OCI-LY1 (cell line): ENCODE results near the gene NFKBIZ.

ENCODE experiments used
- H2AFZ ChIP-seq: fragments of 200-600 bp; sonication (generic), shearing (Covaris generic); 2 replicates; pipeline ENCODE4 v1.6.0; 2014; ENCODE audit warnings: antibody characterized with exemption, mild to moderate bottlenecking, low read length
- H3F3A ChIP-seq: fragments of 200-600 bp; sonication (generic), shearing (Covaris generic); 2 replicates; pipeline ENCODE4 v1.6.0; 2014; ENCODE audit warnings: mild to moderate bottlenecking, antibody characterized with exemption, low read length, moderate library complexity; ENCODE audit not compliant: insufficient read depth
- H3K27ac ChIP-seq: fragments of 200-600 bp; sonication (generic); 2 replicates; pipeline ENCODE4 v1.5.1; 2014; ENCODE audit warnings: low read length, mixed run types, mild to moderate bottlenecking, low read depth; ENCODE audit not compliant: poor library complexity, severe bottlenecking
- H3K27me3 ChIP-seq: fragments of 200-600 bp; sonication (generic); 2 replicates; pipeline ENCODE4 v1.6.0; 2014; ENCODE audit warnings: antibody characterized with exemption, mild to moderate bottlenecking, low read length, moderate library complexity; ENCODE audit not compliant: insufficient read depth
- H3K36me3 ChIP-seq: fragments of 200-600 bp; sonication (generic); 2 replicates; pipeline ENCODE4 v1.6.1; 2014; ENCODE audit warnings: mild to moderate bottlenecking, antibody characterized with exemption, low read length, moderate library complexity, mixed read lengths; ENCODE audit not compliant: insufficient read depth
- H3K4me1 ChIP-seq: fragments of 200-600 bp; sonication (generic); 2 replicates; pipeline ENCODE4 v1.5.1; 2014; ENCODE audit warnings: mild to moderate bottlenecking, low read length, moderate library complexity; ENCODE audit not compliant: insufficient read depth, severe bottlenecking
- H3K4me2 ChIP-seq: fragments of 200-600 bp; sonication (generic), shearing (Covaris generic); 2 replicates; pipeline ENCODE4 v1.6.1; 2014; ENCODE audit warnings: low read length
- H3K4me3 ChIP-seq: fragments of 200-600 bp; sonication (generic); 2 replicates; pipeline ENCODE4 v1.5.1; 2014; ENCODE audit warnings: low read length, low read depth, mild to moderate bottlenecking, mixed read lengths; ENCODE audit not compliant: poor library complexity, severe bottlenecking
- H3K79me2 ChIP-seq: fragments of 200-600 bp; shearing (Covaris generic); 2 replicates; pipeline ENCODE4 v1.6.1; 2016; ENCODE audit warnings: mixed run types, low read length, mixed read lengths; ENCODE audit not compliant: insufficient read depth
- H3K9ac ChIP-seq: fragments of 200-600 bp; sonication (generic), shearing (Covaris generic); 2 replicates; pipeline ENCODE4 v1.6.1; 2014; ENCODE audit warnings: mild to moderate bottlenecking, low read length, mixed read lengths
- H3K9me2 ChIP-seq: fragments of 200-600 bp; sonication (generic), shearing (Covaris generic); 2 replicates; pipeline ENCODE4 v1.6.1; 2014; ENCODE audit warnings: low read depth, mild to moderate bottlenecking, low read length, mixed read lengths
- H3K9me3 ChIP-seq: fragments of 200-600 bp; shearing (Covaris generic); 2 replicates; pipeline ENCODE4 v1.6.1; 2014; ENCODE audit warnings: low read length, mixed read lengths
- H4K20me1 ChIP-seq: fragments of 200-600 bp; sonication (generic), shearing (Covaris generic); 2 replicates; pipeline ENCODE4 v1.6.0; 2016; ENCODE audit warnings: mild to moderate bottlenecking, low read length; ENCODE audit not compliant: insufficient read depth
- CTCF ChIP-seq: fragments of 200-600 bp; sonication (generic), shearing (Covaris generic); IDR thresholded peaks from 2 replicates; pipeline ENCODE4 v1.5.1; 2017; ENCODE audit warnings: mild to moderate bottlenecking, antibody characterized with exemption, low read length, moderate library complexity, mixed read lengths
- EZH2 ChIP-seq: fragments of 200-600 bp; sonication (generic), shearing (Covaris generic); IDR thresholded peaks from 2 replicates; pipeline ENCODE4 v1.8.0; 2017; ENCODE audit warnings: borderline replicate concordance, mixed run types, mild to moderate bottlenecking, antibody characterized with exemption, low read length, moderate library complexity, mixed read lengths

Gene NFKBIZ

DNA sequence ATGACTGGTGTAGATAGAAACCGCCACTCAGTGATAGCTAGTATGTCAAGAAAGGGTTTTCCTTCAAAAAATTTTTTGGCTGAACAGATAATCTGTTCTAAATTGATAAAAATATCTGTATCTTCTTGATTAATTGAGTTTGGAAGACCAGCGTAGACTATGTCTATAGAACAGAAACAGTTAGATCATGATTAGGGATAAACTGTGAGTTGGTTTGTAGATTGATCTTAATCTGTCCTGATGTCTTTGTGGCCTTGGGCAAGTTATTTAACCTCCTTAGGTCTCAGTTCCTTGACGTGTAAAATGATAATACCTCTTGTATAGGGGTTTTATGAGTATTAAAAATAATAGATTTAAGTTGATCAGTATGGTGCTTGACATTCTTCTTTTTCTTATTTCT lies 4.7 kb downstream of the NFKBIZ start:
- Histone ChIP-seq H3F3A (no peaks in the 10 kb centered on the region), H3K9ac (no peak overlapping the region), H4K20me1 (no peaks in the 10 kb centered on the region), H3K4me1 (peaks cover 18% of the 10 kb centered on the region), H3K9me3 (no peaks in the 10 kb centered on the region), H2AFZ (no peak overlapping the region), H3K4me2 (no peak overlapping the region), H3K4me3 (no peak overlapping the region), H3K9me2 (no peaks in the 10 kb centered on the region), H3K27me3 (no peaks in the 10 kb centered on the region), H3K27ac (no peak overlapping the region), H3K79me2 (peaks cover 19% of the 10 kb centered on the region), H3K36me3 (peaks cover 80% of the 10 kb centered on the region)
- TF ChIP-seq EZH2 (no peak), CTCF (no peak)

- Histone ChIP-seq H3K27me3 (no peaks in the 10 kb centered on the region), H3K4me3 (no peak overlapping the region), H3K36me3 (peaks cover 88% of the 10 kb centered on the region), H3K4me2 (no peak overlapping the region), H2AFZ (no peak overlapping the region), H4K20me1 (no peaks in the 10 kb centered on the region), H3K27ac (no peak overlapping the region), H3F3A (no peaks in the 10 kb centered on the region), H3K4me1 (peaks cover 18% of the 10 kb centered on the region), H3K9ac (no peak overlapping the region), H3K79me2 (peaks cover 19% of the 10 kb centered on the region), H3K9me3 (no peaks in the 10 kb centered on the region), H3K9me2 (no peaks in the 10 kb centered on the region)
- no peak for TF ChIP-seq CTCF
Observed at GRCh38 chr3:101854608-101855304, 5.4 kb downstream of the NFKBIZ start.

GRCh38 chr3:101857301-101857741 lies 8.0 kb downstream of the NFKBIZ start:
- Histone ChIP-seq H3K9me2 (no peaks in the 10 kb centered on the region), H3K27me3 (no peaks in the 10 kb centered on the region), H3K27ac (no peak overlapping the region), H2AFZ (no peak overlapping the region), H3K4me3 (no peak overlapping the region), H3K36me3 (peaks cover 88% of the 10 kb centered on the region), H3K9me3 (no peaks in the 10 kb centered on the region), H3F3A (peaks cover 5% of the 10 kb centered on the region), H3K4me1 (peaks cover under 1% of the 10 kb centered on the region), H4K20me1 (no peaks in the 10 kb centered on the region), H3K9ac (no peak overlapping the region), H3K79me2 (no peaks in the 10 kb centered on the region), H3K4me2 (no peak overlapping the region)
- no peak for TF ChIP-seq EZH2
- no peak for TF ChIP-seq CTCF
